OCI-M2 (cell line): Measurements from ENCODE around the gene CDK5RAP2.

Source experiments
- DNase-seq: peaks from one replicate; lab custom pipeline; 2025; ENCODE audit not compliant: unreplicated experiment; lab: John Stamatoyannopoulos, UW

Gene CDK5RAP2

GRCh38 chr9:120439926-120440325, 140.0 kb downstream of the CDK5RAP2 start:
- DNase-seq: no peak

DNA sequence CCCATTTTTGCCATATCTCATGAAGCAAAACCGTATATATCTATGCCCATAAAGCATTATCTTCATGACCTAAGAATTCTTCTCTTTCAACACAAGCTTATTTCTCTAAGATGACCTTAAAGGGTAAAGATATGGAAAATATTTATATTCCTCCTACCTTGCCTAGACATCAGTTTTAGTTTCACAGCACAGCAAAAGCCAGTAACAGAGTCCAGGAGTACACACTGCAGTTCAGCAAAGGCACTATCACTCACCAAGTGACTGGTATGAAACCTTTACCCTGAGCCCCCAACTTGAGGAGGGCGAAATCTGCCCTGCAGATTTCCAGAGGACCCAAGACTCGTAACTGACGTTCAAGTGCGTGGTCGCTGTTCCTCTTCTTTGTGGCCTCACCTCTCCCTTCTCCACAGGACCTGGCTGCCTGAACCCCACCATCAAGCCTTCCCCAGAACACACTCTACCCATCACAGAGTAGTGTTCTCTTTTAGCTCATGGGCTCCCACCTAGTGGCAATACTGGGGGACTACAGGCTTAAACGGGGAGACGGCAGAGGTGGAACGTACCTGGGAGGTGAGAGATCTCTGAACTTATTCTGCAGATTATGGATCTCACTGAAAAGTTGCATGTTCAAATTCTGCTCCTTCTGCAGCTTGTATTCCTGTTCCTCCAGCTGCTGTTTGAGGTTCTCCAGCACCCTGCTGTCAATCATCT, 141.0 kb downstream of the CDK5RAP2 start:
- DNase-seq: no peak

- no peak for DNase-seq
Measured at GRCh38 chr9:120438111-120438510, 141.9 kb downstream of the CDK5RAP2 start.

- no peak for DNase-seq
Measured at GRCh38 chr9:120436983-120437475, 142.9 kb downstream of the CDK5RAP2 start.

DNA sequence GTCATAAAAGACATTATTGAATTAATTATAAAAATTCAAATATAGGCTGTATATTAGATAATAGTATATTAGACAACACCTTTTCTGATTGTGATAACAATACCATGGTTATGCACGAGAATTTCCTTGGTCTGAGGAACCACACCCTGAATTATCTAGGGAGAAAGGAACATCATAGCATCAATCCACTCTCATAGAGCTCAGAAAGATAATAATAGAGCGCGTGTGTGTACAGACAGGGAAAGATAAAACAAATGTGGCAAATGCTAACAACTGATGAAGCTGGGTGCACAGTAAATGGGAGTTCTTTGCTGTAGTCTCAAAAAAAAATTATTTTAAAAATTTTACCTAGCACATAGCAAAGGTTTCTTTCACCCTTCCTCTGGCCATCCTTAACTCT, 143.5 kb downstream of the CDK5RAP2 start:
- no peak for DNase-seq

- DNase-seq: no peak
Measured at GRCh38 chr9:120435091-120435490, 144.9 kb downstream of the CDK5RAP2 start.

- DNase-seq: no peak
Measured at GRCh38 chr9:120434532-120434931, 145.4 kb downstream of the CDK5RAP2 start.

DNA sequence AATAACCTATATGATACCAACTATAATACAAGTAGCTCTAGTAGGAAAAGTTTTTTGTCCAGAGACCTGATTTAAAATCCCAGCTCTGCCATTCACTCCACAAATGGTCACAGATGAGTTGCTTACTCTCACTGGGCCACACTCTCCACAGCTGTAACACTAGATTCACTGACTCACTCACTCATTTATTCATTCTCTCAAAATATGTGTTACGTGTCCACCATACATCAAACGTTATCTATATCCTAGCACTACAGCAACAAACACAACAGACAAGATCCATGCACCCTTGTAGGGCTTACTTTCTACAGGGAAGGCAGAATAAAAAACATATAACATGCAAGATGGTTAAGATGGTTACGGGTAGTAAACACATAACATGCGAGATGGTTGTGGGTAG, 146.3 kb downstream of the CDK5RAP2 start:
- no peak for DNase-seq

DNA sequence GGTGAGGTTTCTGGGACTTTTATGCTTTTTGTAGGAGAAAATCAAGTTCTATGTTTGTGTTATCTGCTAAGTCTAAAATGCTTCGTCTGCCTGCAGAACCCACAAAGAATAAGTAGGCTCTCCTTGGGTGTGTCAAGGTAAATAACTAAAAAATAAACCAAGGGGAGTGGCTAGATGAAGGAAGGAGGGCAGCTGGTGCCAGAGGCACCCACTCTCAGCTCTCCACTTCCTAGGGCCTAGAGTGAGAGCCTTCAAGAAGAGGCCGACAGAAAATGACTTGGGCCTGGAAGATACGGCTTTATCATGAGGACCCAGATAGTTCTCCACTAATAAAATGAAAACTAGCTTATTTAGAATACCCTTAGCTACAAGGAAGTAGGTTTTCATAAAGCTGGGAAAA, 147.4 kb downstream of the CDK5RAP2 start:
- no peak for DNase-seq

- no peak for DNase-seq
Measured at GRCh38 chr9:120431268-120431667, 148.7 kb downstream of the CDK5RAP2 start.

- DNase-seq: no peak
Measured at GRCh38 chr9:120424248-120424647, 155.7 kb downstream of the CDK5RAP2 start.

DNA sequence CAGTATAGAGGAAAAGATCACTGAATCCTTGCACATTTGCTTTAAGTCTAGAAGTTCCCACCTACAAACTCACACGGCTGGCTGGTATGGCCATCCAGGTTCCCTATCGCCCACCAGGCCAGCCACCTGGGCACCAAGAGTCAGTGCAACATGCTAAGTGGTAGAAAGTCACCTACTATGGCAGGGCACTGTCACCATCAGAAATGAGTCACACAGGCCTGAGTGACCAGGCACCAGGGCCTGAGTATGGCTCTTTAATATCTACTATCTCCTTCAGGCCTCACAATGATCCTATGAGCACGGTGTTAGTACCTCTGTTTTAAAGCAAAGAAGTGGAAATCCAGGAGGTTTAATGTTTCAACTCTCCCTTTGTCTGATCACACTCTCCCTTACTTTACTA, 156.2 kb downstream of the CDK5RAP2 start:
- no peak for DNase-seq

DNA sequence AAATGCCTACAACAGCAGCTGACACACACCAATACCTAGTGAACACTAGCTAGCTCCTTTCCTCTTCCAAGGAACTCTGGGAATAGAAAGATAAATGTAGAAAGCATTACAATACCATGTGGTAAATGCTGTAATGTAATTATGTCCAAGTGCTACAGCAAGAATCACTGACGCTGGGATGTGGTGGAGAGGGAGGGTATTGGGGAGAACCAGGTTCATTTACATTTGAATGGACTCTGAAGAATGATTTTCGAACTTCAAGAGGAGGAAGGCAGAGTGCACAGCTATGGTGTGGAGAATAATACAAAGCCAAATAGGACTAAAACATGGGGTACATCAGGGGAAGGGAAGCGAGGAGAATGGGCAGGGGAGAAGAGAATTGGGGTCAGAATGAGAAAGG, 158.0 kb downstream of the CDK5RAP2 start:
- no peak for DNase-seq

GRCh38 chr9:120418315-120418714, 161.7 kb downstream of the CDK5RAP2 start:
- DNase-seq: no peak

DNA sequence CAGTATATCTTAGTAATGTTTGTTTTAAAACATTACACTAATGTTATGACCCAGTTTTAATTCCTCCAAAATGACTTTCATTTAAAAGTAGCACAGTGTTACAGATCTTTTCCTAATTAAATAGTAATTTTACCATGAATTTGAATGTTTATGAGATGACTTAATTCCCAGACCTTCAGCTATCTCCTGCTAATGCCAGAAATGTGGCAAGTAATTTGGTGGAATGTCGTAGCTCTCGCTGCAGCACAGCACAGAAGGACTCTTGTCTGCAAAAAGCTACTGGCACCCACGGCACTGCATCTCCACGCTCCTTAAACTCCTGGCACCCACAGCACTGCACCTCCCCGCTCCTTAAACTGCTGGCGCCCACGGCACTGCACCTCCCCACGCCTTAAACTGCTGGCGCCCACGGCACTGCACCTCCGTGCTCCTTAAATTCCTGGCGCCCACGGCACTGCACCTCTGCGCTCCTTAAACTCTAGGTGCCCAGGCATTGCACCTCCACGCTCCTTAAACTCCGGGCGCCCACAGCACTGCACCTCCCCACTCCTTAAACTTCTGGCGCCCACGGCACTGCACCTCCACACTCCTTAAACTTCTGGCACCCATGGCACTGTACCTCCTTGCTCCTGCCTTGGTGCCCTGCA, 163.1 kb downstream of the CDK5RAP2 start:
- no peak for DNase-seq

GRCh38 chr9:120413121-120414048, 166.6 kb downstream of the CDK5RAP2 start:
- no peak for DNase-seq

DNA sequence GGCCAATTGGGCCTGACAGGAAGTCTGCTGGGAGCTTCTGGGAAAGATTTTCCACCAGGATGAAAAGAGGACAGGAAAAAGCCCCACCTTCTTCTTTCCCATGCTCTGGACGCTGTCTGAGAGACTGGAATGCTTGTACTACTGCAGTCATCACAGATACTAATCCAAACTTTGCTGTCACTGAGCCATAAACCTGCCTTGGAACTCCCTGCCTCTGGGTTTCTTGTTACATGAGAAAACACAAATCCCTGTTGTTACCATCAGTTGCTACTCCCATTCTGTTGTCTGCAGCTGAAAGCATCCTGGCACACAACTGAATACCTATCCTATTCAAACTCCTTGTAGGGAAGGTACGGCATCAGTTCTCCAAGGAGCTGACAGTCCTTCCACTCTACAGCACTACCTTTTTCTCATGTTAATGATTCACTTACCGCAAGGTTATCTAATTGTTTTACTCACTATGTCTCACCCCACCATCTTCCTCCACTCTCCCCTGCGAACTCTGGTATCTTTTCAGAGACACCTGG, 167.5 kb downstream of the CDK5RAP2 start:
- DNase-seq: no peak

DNA sequence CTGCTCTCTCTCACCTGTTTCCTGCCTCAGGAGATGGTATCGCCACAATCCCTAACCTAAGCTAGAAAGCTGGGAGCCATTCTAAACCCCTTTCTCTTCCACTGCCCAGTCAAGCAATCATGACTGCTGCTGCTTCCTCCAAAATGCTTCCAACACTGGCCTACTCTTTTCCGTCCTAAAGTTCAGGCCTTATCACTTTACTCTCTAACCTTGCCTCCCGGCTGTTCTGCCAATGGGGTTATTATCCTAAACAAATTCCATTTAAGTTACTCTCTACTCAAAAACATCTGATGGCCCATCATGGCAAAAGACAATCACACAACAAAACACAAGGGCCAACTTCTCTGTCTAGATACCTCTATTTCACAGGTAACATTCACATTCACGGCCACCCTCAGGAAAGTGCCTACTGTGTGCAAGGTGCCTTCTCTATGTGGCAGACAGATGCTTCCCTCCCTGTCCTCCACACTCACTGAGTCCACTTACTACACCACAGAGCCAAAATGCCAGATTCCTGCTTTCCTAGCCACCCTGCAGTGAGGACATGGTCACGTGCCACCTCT, 168.0 kb downstream of the CDK5RAP2 start:
- no peak for DNase-seq

DNA sequence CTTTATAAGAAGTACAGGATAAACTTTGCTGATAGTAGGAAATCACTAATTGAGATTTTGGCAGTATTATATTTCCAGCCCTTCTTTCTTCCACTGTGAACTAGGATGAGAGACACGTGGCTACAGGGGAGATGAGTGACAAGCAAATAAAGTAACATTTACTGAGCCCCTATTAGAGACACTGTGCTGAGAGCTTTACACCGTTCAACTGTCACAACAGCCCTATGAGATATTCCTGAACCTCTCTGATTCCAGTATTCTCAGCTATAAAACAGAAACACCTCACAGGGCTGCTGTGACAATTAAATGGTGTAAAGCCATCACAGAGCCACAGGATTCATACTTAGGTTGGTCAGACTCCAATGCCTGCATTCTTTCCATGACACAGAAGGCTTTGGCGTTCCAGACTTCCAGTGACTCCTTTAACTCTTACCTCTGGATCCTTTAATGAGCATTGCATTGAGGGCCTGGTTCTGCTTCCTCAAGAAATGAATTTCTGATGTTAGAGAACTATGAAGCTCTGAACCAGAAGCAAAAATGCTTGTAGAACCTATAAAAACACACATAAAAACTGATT, 169.0 kb downstream of the CDK5RAP2 start:
- DNase-seq: no peak

DNA sequence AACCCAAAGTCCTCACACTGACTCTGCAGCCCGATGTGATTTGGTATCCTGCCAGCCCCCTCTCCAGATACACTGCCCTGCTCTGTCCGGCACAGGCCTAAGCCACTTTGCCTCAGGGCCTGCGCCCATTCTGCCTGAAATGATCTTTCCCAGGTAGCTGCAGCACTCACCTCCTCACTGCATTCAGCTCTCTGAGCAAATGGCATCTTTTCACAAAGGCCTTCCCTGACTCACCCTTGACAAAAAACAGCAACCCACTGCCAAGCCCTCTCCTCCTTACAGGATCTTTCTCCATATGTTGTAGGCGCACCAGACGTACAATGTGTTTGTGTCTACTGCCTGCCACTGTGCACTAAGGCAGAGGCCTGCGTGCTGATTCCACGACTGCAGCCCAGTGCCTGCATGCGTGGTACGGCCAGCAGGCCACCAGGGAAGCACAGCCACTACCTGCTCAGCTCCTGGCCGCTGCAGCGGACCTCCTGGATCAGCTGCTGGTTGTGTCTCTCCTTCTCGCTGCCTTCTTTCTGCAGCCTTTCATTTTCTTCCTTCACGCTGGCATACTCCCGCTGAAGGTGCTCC, 171.2 kb downstream of the CDK5RAP2 start:
- DNase-seq: no peak
